ENCODE results near the gene CIAO1.

The CIAO1 gene

DNA sequence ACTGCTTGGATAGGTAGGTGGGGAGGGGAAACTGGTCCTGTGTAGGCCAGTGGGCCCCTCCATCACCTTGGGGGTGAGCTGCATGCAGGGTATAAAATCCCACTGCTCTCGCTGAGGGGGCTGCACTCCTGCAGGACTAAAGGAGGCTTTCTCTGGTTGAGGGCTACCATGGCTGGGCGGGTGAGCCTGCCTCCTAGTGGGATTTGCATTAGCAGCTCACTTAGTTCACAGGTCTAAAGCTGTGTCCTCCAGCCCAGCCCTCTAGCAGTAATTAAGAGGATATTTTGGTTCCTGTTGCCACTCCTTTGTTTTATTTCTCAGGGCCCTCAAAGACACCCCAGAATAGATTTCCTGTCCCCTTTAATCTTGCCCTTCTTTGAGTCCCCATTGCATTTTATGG, 24.8 kb upstream of the CIAO1 start:
- TF ChIP-seq, protein P1, sequence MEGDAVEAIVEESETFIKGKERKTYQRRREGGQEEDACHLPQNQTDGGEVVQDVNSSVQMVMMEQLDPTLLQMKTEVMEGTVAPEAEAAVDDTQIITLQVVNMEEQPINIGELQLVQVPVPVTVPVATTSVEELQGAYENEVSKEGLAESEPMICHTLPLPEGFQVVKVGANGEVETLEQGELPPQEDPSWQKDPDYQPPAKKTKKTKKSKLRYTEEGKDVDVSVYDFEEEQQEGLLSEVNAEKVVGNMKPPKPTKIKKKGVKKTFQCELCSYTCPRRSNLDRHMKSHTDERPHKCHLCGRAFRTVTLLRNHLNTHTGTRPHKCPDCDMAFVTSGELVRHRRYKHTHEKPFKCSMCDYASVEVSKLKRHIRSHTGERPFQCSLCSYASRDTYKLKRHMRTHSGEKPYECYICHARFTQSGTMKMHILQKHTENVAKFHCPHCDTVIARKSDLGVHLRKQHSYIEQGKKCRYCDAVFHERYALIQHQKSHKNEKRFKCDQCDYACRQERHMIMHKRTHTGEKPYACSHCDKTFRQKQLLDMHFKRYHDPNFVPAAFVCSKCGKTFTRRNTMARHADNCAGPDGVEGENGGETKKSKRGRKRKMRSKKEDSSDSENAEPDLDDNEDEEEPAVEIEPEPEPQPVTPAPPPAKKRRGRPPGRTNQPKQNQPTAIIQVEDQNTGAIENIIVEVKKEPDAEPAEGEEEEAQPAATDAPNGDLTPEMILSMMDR (IDR thresholded peaks at IDR 0.05; ENCODE audit: extremely low read depth, insufficient read depth, missing control alignments), result no peak
- peak; percentile 6 for DNase-seq (ENCODE audit: low spot score)
- in situ Hi-C loops (cut with MboI; ENCODE audit: low pct_unique_long_range_greater_than_20kb, low sequenced_read_pairs, unreplicated experiment), result no loop called here

DNA sequence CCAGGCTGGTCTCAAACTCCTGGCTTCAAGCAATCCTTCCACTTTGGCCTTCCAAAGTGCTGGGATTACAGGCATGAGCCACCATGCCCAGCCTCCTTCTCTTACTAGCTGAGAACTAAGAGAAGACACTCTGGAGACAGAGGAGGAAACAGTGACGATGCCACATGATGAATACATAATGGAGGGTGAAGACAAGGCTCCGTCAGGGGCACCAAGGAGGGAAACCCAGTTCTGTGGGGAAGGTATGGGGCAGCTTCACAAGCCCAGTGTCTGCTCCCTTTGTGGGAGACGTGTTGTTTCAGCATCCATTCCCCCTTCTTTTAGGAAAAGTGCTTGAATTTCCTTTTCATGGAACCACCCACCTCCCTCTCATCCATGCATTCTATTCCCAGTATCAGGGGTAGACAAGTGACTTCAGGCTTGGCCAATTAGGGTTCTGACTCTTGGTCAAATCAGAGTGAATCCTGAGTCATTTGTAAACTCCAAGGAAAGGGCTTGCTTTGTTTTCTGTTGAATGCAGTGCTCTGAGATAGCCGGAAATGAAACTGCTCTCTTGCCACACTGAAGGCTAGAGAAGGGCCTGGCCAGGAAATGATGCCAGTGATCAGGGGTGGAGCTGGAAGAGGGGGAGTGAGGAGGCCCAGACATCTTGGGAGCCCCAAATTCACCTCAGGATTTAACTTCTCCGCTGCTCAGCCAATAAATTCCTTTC, 24.0 kb upstream of the CIAO1 start:
- TF ChIP-seq, protein P1 (IDR thresholded peaks at IDR 0.05; ENCODE audit: extremely low read depth, insufficient read depth, missing control alignments), result no peak
- in situ Hi-C loops (cut with MboI; ENCODE audit: low pct_unique_long_range_greater_than_20kb, low sequenced_read_pairs, unreplicated experiment), result no loop called here
- peak; percentile 68 for DNase-seq (ENCODE audit: low spot score)

DNA sequence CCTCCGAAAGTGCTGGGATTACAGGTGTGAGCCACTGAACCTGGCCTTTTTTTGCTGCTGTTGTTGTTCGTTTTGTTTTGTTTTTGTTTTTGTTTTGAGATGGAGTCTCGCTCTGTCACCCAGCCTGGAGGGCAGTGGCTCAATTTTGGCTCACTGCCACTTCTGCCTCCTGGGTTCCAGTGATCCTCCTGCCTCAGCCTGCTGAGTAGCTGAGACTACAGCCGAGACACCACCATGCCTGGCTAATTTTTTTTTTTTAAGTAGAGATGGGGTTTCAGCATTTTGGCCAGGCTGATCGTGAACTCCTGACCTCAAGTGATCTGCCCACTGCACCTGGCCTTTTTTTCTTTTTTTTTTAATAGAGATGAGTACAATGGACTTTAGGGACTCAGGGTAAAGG, 22.2 kb upstream of the CIAO1 start:
- in situ Hi-C loops (cut with MboI; ENCODE audit: low pct_unique_long_range_greater_than_20kb, low sequenced_read_pairs, unreplicated experiment), result no loop called here
- no peak for DNase-seq (ENCODE audit: low spot score)
- TF ChIP-seq, protein P1 (IDR thresholded peaks at IDR 0.05; ENCODE audit: extremely low read depth, insufficient read depth, missing control alignments), result no peak

DNA sequence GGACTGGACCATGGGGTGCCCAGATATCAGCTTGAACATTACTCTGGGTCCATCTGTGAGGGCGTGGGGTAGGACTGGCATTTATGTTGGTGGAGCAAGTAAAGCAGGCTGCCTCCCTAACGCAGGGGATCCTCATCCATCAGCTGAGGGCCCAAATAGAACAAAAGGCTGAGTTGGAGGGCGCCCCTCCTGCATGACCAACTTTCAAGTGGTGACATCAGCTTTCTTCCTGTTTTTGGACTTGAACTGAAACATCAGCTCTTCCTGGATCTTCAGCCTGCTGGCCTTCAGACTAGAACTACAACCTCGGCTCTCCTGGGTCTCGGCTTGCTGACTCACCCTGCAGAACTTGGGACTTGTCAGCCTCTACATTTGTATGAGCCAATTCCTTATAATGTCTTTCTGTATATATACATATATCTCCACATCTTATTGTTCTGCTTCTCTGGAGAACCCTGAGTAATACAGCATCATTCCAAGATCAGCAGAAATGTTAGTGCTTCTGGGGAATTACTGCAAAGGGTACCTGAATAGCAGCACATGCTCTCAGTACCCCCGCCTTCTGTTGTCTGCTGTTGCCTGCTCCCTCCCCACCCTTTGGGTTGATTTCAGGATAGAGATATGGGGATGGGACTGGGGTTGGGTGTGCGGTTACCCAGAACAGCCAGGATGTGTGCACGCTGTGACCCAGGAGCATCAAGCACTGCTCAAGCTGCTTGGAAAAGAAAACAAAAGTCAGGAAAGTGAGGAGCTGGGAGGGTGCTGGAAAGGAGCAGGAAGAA, 20.2 kb upstream of the CIAO1 start:
- TF ChIP-seq, protein P1 (IDR thresholded peaks at IDR 0.05; ENCODE audit: extremely low read depth, insufficient read depth, missing control alignments), result no peak
- no peak for DNase-seq (ENCODE audit: low spot score)
- in situ Hi-C loops (cut with MboI; ENCODE audit: low pct_unique_long_range_greater_than_20kb, low sequenced_read_pairs, unreplicated experiment), result no loop called here

DNA sequence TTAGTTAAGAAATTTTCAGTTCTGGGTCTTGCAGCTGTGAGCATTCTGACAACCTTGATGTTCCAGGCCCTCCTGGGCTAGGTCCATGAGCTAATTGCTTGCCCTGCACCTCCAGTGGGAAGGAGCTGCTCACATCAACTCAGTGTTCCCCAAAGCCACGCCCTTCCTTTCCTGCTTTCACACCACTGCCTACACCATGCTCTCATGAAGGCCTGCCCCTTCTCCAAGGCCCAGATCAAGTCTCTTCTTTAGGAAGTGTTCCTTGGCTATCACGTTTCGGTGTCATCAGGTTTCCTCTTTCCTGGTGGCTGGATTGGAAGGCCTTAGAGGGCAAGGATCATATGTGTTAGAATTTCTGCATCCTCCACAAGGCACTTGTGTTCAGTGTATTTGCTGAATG, 19.0 kb upstream of the CIAO1 start:
- TF ChIP-seq, protein P1 (IDR thresholded peaks at IDR 0.05; ENCODE audit: extremely low read depth, insufficient read depth, missing control alignments), result no peak
- in situ Hi-C loops (cut with MboI; ENCODE audit: low pct_unique_long_range_greater_than_20kb, low sequenced_read_pairs, unreplicated experiment), result no loop called here
- DNase-seq (ENCODE audit: low spot score), result no peak

DNA sequence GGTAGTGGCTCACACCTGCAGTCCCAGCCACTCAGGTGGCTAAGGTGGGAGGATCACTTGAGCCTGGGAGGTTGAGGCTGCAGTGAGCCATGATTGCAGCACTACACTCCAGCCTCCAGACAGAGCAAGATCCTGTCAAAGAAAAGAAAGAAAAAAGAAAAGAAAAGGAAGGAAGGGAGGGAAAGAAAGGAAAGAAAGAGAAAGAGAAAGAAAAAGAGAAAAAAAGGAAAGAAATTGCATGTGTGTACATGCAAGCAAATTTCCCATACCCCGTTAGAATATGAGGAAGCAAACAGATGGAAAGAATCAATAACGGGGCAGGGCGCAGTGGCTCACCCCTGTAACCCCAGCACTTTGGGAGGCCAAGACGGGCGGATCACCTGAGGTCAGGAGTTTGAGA, 18.1 kb upstream of the CIAO1 start:
- no peak for DNase-seq (ENCODE audit: low spot score)
- TF ChIP-seq, protein P1 (IDR thresholded peaks at IDR 0.05; ENCODE audit: extremely low read depth, insufficient read depth, missing control alignments), result no peak
- in situ Hi-C loops (cut with MboI; ENCODE audit: low pct_unique_long_range_greater_than_20kb, low sequenced_read_pairs, unreplicated experiment), result no loop called here
